GM19239 (cell line): Measurements from ENCODE around the gene GLTP.
"Not testable (repeated sequence)": the region's sequence is repeated elsewhere in the genome, so short reads cannot be mapped to it uniquely, and the experiment has no call there.

ENCODE experiments used
- DNase-seq: peaks from one replicate; pipeline ENCODE4 v3.0.0; 2011; ENCODE audit warnings: low spot score; ENCODE audit not compliant: insufficient read length
- FAIRE-seq: peaks from 2 replicates; lab custom pipeline; 2011; peaks lifted over from hg19 to GRCh38; lab: Jason Lieb, UNC

Gene GLTP

DNA sequence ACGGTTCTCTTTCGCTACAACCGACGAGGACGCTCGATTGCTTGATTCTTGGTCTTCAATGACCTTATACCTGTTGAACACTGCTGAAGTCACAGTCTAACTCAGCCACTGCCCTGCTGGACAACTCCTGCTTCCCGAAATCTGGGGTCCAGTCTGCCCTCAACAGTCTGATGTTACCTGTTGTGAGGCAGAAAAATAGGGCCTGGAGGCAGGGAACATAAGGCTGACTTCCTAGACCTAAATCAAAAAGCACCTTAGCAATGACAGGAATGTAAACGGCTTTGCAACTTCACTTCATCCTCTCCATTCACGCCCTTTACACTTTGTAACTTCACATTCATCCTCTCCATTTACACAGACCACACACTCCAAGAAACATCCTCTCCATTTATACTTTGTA lies 597 bp upstream of the GLTP start:
- DNase-seq (no peak), FAIRE-seq (no peak)

DNA sequence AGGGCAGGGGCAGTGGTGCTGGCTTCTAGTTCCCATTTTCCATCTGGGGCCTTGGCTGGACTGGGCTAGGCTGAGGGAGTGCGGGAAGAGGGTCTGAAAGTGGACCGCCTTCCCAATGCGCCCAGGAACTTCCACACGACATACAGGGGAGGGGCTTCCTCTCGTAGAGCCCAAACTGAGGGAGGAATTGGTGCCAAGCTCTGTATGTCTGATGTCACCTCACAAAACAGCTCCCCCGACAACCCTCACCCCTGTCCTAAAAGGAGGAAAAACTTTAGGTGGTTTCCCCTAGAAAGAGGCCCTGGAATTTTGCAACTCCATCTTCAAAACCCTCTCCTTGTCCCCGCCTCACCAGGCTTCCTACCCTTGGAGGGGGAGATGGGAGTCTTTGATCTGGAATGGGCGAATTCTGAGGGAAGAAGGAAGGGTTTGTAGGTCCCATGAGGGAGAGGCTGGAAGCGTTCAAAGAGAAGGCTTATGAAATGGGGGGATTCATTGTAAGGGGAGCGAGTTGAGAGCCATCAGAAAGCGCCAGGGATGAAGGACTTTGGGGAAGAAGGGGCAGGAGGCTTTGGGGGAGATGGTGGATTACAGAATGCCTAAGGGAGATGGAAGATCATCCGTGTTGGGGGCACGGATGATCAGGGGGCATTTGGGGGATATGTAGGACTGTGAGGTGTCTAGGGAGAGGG lies 844 bp downstream of the GLTP start:
- DNase-seq, result no peak
- FAIRE-seq, result peak; percentile 39

DNA sequence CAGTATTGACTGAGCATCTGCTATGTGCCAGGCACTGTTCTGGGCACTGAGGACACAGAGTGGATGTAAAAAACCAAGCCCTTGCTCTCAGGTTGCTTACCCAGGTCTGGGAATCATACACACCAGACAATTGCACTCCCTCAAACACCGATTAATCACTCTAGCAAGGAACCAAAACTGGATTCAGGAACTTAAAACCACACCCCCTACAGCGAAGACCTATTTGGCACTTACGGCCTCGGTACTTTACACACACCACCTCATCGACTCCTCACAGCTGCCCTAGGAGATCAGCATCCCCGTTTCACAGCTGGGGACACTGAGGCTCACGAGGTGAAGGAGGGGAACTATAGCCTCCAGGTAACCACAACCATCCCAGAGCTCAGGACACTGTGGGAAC lies 1.6 kb downstream of the GLTP start:
- FAIRE-seq (no peak), DNase-seq (no peak)

DNA sequence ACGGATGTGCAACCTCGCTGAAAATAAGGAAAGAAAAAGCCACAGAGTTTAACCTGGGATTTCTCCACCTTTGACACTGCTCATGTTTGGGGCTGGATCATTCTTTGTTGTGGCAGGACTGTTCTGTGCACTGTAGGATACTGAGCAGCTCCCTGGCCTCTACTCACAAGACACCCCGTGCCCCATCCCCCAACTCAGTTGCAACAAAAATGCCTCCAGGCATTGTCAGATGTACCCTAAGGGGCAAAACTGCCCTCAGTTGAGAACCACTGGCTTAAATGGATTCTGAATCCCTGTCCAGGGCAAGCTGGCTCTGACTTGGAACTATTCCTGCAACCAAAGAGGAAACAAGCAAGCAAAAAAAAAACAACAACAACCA lies 2.1 kb downstream of the GLTP start:
- FAIRE-seq, result no peak
- no peak for DNase-seq

GRCh38 chr12:109877504-109878246 lies 2.7 kb downstream of the GLTP start:
- FAIRE-seq (no peak), DNase-seq (no peak)

GRCh38 chr12:109876406-109876805 lies 3.9 kb downstream of the GLTP start:
- FAIRE-seq, result no peak
- no peak for DNase-seq

GRCh38 chr12:109875572-109876131 lies 4.7 kb downstream of the GLTP start:
- FAIRE-seq (no peak), DNase-seq (no peak)

GRCh38 chr12:109873653-109874052 lies 6.7 kb downstream of the GLTP start:
- DNase-seq, result no peak
- FAIRE-seq, result no peak

DNA sequence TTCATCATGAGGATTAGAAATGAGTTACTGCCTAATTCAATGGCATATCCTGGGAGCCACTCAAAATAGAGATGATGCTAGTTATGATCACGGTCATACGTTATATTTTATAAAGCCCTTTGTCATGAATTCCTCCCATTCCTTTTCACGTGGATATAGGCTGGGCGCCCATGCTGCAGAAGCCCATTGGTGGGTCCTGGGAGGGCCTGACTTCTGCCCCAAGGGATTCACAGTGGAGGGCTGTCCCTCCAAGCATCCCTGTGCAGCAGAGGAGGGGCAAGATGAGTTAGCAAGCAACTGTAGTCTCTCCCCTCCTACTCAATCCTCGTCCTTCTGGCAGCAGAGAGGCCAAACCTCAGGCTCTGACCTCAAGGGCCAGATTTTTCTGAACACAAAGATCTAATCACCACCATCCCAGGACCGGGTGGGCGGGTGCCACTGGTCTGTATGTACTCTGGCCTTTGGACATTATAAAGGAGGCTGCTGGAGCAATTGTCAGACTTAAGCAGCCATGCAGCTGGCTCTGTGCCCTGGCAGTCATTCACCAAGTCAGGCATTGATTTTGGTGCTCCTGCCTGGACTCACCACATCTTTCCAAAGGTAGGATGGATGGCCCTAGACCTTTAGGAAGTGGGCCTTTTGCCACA lies 8.6 kb downstream of the GLTP start:
- DNase-seq (no peak), FAIRE-seq (no peak)

DNA sequence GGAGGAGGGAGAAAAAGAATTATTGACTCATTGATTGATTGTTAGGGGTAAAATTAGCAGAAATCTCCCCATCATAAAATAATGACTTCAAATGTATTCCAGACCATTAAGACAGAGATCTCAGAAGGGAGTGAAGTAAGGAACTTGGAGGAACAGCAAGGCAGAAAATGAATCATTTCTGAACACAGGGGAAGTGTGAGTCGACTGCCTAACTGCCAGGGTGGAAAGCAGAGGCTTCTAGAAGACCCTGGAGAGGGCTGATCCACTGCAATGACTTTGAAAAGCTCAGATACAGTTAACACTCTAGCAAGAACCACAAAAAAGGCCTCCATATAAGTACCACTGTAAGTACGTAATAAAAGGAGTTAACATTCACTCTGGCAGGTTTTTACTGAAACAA lies 9.7 kb downstream of the GLTP start:
- no peak for DNase-seq
- no peak for FAIRE-seq

DNA sequence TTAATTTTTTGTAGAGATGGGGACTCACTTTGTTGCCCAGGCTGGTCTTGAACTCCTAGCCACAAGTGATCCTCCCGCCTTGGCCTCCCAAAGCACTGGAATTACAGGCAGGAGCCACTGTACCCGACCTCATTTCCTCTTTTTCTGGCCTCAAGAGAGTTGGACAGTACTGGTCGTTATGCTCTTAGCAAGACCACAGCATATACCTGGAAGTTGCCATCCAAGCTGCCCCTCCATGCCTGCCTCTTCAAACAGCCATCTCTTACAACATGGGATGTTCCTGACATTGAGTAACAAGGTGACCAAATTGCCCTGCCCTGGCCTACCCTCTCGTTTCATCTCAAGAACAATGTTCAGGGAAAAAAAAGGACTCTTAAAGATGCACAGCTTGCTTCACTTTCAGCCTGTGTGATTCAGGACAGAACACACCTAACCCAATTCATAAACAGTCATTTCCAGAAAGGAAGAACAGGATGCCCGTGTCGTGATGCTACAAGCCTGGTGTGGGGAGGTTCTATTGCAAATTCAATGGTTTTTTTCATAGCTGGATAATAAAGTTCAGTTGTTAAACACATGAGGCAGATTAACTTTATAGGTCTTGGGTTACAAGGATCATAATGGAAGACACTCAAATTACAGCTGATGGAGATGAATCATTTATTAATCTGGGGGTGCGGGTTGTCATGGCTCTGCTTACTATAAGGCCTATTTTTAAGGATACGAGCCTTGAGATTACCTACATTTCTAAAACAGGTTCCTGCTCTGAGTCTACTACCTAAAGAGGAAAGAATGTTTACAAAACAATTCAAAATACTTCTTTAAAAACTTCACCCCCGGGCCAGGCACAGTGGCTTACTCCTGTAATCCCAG lies 11.9 kb downstream of the GLTP start:
- DNase-seq (no peak), FAIRE-seq (no peak)

GRCh38 chr12:109864916-109865315 lies 15.4 kb downstream of the GLTP start:
- FAIRE-seq, result no peak
- no peak for DNase-seq

- DNase-seq (no peak), FAIRE-seq (no peak)
Measured at GRCh38 chr12:109863847-109864712, 16.3 kb downstream of the GLTP start.

DNA sequence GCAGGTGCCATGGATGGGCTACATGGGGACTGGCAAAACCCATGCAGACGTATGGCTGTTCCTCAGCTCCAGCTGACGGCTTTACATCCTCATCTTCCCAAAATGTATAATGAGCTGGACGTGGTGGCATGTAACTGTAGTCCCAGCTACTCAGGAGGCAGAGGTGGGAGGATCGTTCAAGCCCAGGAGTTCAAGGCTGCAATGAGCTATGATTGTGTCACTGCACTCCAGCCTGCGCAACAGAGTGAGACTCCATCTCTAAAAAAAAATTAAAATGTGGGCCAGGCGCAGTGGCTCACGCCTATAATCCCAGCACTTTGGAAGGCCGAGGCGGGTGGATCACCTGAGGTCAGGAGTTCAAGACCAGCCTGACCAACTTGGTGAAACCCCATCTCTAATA lies 17.9 kb downstream of the GLTP start:
- DNase-seq, FAIRE-seq: not testable (repeated sequence)

GRCh38 chr12:109861689-109862314 lies 18.5 kb downstream of the GLTP start:
- no peak for DNase-seq
- no peak for FAIRE-seq

DNA sequence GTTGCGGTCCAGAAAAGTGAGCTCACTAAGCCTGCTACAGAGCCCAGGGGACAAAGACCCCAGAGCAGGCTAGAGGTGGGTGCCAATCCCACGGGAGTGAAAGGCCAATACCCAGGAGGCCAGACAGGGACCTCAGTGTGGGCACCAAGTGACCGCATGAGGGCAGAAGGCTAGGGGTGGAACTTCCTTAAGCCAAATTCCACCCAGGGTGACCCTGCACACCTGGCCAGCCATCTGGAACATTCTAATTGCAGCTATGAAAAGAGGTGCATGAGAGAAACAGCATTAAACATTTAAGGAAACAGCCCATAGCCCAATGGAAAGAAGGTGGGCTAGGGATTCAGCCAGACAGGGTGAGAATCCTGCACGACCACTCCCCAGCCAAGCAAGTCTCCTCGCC lies 19.4 kb downstream of the GLTP start:
- no peak for FAIRE-seq
- no peak for DNase-seq

DNA sequence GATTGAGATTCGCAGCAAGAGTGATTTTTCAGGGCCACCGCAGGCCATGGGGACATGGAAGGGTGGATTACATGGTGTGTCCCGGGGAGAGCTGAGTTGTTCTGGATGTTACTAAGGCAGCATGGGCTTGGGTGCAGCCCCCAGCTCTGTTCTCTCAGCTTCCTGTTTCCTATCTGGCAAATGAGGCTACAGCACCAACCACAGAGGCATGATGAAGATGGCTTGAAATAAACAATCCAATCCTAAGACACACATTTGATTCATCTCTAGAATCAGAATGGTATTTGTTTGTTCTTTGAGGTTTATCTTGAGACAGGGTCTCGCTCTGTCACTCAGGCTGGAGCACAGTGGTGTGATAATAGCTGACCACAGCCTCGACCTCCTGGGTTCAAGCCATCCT lies 21.6 kb downstream of the GLTP start:
- FAIRE-seq (no peak), DNase-seq (no peak)

GRCh38 chr12:109857715-109858114 lies 22.6 kb downstream of the GLTP start:
- DNase-seq (no peak), FAIRE-seq (no peak)

- FAIRE-seq, result no peak
- no peak for DNase-seq
Measured at GRCh38 chr12:109855377-109855776, 25.0 kb downstream of the GLTP start.
